ENCODE results near the gene NPW.
A peak's percentile ranks its signal among the peaks of the same experiment; 100 is the strongest.
"Not testable (repeated sequence)": the region's sequence is repeated elsewhere in the genome, so short reads cannot be mapped to it uniquely, and the experiment has no call there.

Gene NPW

DNA sequence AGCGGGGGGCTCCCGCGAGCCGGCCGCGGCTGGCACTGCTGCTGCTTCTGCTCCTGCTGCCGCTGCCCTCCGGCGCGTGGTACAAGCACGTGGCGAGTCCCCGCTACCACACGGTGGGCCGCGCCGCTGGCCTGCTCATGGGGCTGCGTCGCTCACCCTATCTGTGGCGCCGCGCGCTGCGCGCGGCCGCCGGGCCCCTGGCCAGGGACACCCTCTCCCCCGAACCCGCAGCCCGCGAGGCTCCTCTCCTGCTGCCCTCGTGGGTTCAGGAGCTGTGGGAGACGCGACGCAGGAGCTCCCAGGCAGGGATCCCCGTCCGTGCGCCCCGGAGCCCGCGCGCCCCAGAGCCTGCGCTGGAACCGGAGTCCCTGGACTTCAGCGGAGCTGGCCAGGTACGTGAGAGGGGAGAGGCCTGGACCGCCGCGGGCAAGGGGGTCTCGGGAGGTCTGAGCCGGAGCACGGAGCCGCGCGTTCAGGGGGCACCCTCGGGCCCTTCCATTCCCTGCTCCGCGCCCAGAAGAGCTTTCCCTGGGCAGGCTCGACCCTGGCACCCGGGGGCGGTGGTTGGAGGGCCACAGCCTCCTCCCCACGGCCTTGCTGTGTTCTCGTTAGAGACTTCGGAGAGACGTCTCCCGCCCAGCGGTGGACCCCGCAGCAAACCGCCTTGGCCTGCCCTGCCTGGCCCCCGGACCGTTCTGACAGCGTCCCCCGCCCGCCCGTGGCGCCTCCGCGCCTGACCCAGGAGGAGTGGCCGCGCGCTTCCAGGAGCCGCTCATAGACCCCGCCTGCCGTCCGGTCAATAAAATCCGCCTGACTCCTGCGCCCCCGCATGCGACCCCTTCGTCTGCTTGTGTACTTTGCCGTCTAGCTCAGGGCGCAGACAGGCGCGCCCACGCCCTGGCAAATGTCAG lies 591 bp downstream of the NPW start:
- no peak for DNase-seq (ENCODE audit: low read depth in 3 of 3)

DNA sequence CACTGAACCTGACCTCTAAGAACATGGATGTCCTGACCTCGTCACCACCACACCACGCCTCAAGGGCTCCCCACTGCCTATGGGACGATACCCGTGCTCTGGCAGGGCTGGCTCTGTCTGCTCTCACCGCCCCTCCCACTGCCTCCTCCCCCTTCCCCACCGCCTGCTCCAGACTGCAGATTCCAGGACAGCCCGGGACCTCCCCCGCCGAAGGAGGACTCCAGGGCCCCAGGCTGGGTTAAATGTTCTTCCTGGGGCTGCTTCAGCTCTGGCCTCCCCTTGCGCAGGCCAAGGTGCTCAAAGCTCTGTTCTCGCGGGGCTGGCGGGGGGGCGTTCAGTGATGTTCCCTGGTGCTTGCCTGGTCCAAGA lies 3.1 kb downstream of the NPW start:
- no peak for DNase-seq (ENCODE audit: low read depth in 3 of 3)

DNA sequence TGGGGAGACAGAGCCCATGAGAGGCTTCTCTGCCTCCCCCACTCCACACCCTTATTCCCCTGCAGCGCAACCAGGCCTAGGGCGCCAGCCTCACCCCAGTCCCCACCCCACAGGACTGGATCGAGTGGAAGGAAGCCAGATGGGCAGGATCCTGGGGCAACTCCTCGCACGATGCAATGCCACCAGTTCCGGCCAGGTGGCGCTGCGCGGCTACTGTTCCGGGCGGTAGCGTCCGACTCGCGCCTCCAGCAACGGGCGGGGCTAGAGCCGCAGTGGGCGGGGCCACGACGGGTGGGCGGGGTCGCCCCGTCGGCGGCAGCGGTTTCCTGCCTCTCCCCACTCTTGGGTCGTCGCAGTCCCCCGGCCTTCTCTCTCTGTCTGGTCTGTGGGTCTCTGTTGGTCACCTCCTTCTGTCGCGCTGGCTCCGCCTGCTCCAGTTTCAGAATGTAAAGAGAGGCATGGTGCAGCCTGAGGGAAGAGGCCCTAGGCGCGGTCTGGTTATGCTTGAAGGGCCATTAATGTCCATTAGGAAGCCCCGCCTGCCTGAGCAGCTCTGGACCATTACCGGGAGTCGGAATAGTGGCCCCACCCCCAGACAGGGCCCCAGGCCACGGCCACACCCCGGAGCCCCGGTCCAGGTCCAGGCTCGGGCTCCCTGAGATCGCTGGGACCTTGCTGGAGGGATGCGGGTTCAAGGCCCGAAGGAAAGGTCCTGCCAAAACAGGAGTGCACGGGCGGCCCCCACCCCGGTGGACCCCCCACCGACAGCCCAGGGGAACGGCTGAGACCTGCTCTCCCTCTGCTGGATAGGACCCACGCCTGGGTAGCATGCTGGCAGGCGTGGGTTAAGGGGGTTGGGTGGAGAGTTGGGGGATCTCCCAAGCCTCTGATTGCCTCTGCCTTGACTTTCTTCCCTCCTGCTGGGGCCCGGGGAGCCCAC lies 3.8 kb downstream of the NPW start:
- DNase-seq (ENCODE audit: low read depth in 3 of 3): peak; percentile 85 to 95 (median 92)

DNA sequence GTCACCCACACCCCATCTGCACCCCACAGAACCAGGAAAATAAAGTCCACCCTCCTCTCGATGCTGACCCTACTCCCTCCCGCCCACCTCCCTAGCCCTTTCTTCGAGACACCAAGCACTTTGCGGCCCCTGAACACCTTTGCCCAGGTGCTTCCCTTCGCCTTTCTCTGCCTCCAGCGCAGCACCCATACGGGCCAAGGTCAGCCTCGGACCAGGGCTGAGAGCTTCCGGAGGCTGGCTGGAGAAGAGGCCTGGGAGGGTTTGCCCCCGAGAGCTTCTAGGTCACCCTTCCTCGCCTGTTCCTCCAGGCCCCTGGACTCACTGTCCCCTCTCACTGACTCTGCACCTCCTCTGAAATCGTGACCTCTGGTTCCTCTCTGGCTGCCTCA lies 4.4 kb downstream of the NPW start:
- DNase-seq (ENCODE audit: low read depth in 3 of 3): no peak

DNA sequence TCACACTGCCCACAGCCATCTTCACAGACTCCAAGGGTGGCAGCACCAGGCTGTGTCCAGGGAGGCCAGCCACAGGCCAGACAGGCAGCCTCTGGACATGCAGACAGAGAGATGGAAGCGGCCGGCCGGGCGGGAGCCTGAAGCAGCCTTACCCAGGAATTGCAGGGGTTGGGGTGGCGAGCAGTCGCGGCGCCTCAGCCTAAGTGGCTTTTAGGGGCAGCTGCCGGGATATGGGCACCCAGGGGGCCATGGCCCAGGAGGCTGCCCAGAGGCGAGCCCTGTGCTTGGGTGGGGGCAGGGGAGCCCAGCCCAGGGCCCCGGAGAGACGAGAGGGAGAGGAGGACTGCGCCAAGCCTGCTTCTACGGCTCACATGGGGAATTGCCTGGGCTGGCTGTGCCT lies 5.7 kb downstream of the NPW start:
- DNase-seq (ENCODE audit: low read depth in 3 of 3): no peak

DNA sequence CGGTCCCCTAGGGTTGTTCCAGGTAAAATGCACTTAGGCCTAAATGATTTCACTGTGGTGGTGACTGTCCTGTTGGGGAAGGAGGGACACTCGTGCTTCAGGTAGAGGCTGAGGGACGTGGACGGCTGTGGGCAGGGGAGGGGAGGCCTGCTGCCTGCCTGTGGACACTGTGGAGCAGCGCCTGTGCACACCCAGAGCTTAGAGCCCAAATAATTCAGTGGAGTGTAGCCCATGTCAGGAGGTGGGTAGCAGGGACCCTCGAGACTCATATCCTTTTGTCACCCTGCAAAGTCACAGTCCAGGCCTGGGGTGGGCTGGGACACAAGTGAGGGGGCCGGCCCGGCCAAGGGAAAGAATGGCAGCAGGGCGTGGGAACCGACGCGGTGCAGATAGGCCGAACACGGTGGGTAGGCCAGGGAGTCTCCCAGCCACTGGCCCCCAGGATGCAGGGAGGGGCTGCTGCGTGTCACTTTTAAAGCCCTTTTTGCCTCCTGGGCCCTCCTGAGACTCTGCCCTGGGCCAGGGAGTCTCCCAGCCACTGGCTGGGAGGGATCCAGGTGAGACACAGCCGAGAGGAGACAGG lies 6.4 kb downstream of the NPW start:
- no peak for DNase-seq (ENCODE audit: low read depth in 3 of 3)

DNA sequence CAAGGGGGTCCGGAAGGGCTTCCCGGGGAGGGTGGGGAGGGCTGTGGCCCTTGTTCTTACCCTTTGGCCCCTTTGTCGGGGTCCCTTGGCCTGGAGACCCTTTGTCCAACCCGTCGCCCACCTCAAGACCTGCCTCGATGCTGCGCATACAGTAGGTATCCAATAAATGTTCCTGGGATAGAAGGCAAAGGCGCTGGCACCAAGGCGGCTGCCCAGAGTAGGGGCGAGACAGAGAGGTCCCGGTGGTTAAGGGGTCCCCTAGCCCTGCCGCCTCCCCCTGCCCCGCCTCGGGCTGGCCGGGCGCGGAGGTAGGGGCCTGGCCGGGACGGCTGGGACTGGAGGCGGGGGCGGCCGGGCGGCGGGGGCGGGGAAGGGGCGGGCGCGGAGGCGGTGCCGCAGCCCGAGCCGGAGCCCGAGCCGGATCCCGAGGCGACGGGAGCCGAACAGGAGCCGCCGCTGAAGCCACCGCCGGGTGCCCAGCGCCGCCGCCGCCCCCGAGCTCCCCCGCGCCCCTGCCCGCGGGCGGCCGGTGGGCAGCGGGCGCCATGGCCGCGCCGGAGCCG lies 7.0 kb downstream of the NPW start, which contains the start of gene NHERF2:
Gene NHERF2 (plus strand): TSS at position 442 of the 563 bp plus-strand sequence. CDS start 104 bp downstream, at position 546.
- DNase-seq (ENCODE audit: low read depth in 3 of 3): no peak

DNA sequence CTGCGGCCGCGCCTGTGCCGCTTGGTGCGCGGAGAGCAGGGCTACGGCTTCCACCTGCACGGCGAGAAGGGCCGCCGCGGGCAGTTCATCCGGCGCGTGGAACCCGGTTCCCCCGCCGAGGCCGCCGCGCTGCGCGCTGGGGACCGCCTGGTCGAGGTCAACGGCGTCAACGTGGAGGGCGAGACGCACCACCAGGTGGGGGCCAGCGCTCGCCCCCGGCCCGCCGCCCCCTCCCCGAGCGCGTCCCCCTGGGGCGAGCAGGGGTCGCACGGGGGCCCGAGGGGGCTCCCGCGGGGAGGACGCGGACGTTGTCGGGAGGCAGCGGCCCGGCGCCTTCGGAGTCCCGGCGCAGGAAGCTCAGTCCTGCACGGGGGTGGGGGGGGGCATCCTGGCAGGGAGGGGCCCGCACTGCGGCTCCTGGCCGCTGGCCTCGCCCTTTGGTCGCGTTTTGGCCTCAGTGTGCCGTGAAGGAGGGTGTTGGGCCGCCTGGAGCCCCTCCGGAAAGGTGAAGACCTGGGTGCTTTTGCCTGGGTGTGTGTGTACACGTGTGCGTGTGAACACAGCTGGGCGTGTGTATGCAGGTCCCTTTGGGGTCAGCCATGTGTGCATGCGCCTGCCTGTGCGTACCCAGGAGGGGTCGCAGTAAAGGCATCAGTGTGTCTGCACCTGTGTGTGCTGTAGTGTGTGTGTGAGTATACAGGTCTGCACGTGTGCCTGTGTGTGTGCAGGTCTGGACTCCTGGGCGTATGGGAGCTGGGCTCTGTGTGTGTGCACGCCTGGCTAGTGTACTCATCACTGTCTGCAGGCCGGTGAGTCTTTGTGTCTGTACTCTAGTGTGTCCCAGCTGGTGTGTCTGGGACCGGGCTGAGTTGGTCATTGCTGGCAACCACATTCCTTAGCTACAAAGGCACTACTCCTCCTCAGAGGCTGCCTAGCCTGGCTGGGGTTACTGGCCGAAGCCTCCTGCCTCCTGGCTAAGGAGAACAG lies 7.7 kb downstream of the NPW start:
- no peak for DNase-seq (ENCODE audit: low read depth in 3 of 3)

DNA sequence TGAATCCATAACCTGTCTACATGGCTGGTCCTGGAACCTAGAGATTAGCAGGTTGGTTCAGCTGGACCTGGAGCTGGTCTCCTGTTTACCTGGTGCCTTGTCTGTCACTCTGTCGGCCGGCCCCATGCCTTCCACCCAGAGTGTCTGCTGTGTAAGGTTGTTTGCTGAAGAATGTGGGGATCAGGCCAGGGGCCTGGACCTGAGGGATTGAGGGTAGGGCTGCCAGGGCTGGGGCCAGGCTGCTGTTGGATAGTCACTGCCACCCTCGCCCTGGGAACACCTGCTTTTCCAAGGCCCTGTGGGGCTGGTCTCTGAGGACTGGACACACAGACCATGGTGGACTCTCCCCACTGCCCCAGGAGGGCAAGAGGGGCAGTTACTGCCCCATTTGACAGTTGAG lies 8.6 kb downstream of the NPW start:
- DNase-seq (ENCODE audit: low read depth in 3 of 3): no peak

DNA sequence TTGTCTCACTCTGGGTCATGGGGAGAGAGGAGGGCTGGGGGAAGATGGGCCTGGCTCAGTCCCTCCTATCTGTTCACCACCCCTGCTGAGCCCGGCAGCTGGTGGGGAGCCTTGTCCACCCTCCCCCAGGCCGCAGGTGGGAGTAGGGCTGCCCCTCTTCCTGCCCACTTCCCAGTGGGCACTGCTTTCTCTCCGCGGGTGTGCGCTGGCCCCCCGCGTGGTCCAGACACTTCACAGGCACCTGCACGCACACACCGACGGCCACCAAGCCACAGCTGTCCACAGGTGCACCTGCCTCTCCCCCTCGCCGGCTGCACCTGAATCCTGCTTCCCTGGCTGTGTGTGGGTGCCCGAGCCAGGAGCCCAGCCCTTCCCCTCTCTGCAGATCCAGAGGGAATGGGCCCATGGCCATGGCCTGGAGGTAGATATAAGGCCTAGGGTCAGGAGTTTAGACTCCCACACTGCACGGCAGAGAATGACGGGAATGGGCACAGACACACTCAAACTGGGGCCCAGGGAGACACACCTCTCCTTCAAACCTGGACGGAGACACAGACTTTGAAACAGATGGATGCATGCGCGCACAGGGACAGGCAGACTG lies 9.1 kb downstream of the NPW start:
- no peak for DNase-seq (ENCODE audit: low read depth in 3 of 3)

DNA sequence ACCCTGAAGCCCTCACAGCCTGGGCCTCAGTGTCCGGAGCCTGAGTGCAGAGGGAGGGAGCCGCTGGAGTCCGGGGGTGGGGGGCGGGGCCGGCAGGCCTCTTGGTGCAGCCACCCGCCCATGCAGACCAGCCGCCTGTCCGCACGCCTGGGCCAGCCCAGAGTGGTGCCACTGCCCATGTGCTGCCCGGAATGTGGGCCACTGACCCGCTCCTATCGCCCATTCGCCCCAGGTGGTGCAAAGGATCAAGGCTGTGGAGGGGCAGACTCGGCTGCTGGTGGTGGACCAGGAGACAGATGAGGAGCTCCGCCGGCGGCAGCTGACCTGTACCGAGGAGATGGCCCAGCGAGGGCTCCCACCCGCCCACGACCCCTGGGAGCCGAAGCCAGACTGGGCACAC lies 9.8 kb downstream of the NPW start:
- no peak for DNase-seq (ENCODE audit: low read depth in 3 of 3)

DNA sequence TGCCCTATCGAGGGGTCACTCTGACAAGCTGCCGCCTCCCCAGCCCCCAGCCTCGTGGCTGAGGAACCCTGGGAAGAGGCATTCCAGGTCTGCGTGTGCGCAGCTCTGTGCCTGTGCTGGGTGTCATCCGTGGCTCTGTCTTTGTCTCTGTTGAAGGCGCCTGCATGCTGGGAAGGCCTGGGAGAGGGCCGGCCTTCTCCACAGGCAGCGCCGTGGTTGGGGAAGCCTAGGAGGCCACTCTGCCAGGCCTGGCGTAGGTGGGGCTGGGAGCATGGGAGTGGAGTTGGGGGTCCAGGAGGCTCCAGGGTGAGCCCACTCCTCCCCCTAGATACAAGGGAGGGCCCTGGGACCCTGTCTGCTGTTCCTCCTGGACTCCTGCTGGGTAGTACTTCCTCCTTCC lies 10.5 kb downstream of the NPW start:
- no peak for DNase-seq (ENCODE audit: low read depth in 3 of 3)

DNA sequence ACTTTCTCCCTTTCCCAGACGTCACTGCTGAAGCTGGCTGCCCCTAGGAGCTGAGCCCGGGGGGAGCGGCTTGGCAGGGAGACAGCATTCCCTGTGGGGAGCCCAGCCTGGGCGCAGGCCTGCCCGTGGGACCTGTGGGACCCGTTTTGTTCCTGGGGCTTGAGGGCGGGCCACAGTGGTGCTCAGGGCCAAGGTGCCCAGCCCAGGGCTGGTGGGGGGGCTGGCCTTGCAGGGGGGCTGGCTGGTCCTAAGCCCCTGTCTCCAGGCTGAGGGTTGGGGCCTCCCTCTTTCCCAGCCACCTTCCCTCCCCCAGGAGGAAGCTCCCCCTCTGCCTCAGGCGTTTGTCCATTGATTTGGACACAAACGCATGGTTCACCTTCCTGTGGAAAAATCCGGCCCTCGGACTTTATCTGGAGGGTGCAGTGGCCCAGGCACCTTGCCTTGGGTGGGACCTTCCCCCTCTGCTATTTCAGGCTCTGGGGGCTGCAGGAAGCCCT lies 11.5 kb downstream of the NPW start:
- no peak for DNase-seq (ENCODE audit: low read depth in 3 of 3)

DNA sequence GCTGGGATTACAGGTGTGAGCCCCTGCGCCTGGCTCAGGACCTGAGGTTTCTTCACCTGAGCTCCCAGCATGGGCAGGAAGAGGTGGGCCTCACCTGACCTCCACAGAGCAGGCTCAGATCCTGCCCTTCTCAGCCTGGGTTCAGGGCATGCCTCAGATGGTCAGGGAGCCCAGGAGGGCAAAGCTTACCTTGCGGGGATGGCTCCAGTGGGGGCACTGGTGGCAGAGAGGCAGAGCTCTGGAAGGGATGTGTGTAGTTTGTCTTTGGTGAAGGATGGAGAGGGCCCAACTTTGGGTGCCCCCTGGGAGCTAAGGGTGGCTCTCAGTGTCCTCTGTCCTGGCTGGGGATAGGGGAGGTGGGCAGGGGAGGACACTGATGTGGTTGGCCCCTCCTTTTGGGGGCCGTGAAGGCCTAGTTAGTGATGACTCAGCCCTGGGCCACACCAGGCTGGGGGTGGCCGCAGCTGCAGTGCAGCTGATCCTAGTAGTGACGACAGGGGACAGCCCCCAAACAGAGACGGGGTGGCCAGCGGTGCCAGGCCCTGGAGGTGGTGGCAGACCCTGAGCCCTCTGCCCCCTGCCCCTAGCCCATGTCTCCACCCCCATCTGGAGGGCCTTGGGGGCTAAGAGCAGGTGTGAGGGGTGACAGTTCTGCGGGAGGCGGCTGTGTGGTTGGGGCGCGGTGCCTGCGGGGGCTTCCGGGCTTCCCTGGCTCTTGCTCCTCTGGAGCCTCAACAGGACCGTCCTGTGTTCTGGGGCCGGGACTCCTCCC lies 12.9 kb downstream of the NPW start:
- no peak for DNase-seq (ENCODE audit: low read depth in 3 of 3)

DNA sequence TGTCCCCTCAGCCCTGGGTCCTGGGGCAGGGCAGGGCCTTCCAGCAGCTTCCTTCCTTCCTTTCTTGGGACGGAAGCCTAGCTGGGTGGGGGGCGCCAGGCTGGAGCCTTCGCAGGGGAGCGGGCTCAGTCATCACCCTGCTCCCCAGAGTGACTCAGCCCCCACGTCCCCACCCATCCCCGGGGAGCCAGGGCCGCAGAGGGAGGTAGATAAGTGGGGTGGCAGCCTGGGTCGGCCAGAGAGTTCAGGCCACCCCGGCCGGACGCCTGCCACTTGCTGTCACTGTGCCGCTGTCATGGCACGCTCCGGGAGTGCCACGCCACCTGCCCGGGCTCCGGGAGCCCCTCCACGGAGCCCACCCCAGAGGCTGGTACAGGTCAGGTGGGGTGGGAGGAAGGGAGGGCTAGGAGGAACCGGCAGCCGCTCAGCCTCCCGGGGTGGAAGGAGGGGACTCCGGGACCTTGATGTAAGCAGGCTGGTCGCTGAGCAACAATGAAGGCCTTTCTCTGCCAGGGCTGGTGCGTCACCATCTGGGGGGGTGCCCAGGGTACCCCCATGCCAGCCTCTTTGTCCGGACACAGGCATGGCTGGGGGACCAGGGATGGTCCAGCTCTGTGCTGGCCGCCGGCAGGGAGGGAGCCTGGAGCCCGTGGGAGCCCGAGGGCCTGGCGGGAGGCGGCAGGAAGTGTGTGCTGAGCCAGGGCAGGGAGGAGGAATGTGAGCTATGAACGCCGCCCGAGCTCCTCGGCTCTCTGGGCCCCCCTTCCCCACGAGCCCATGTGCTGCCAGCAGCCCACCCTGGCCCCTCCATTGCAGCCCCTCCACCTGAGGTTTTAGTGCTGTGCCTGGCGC lies 13.7 kb downstream of the NPW start:
- no peak for DNase-seq (ENCODE audit: low read depth in 3 of 3)

DNA sequence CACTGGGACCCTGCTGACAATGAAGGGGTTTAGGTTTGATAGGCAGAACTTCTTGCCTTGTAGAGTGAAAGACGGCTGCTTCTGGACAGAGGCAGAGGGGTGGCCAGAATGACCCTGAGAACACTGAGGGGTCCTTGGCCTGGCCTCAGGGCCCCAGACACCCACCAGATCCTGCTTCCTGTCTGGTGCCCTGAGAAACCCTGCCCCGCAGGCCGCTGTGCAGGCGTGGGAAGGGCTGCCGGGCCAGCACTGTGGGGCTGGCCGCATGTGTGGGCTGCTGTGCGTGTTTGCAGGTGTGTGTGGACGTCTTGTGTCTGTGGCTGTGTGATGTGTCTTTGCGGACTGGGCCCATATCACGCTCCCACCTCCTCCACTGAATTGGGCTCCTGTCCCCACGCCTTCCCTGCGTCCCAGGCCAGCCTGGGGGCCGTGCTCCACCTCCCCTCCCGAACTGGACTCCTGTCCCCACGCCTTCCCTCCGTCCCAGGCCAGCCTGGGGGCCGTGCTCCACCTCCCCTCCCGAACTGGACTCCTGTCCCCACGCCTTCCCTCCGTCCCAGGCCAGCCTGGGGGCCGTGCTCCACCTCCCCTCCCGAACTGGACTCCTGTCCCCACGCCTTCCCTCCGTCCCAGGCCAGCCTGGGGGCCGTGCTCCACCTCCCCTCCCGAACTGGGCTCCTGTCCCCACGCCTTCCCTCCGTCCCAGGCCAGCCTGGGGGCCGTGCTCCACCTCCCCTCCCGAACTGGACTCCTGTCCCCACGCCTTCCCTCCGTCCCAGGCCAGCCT lies 14.5 kb downstream of the NPW start:
- not testable (repeated sequence) for DNase-seq (ENCODE audit: low read depth in 3 of 3)

DNA sequence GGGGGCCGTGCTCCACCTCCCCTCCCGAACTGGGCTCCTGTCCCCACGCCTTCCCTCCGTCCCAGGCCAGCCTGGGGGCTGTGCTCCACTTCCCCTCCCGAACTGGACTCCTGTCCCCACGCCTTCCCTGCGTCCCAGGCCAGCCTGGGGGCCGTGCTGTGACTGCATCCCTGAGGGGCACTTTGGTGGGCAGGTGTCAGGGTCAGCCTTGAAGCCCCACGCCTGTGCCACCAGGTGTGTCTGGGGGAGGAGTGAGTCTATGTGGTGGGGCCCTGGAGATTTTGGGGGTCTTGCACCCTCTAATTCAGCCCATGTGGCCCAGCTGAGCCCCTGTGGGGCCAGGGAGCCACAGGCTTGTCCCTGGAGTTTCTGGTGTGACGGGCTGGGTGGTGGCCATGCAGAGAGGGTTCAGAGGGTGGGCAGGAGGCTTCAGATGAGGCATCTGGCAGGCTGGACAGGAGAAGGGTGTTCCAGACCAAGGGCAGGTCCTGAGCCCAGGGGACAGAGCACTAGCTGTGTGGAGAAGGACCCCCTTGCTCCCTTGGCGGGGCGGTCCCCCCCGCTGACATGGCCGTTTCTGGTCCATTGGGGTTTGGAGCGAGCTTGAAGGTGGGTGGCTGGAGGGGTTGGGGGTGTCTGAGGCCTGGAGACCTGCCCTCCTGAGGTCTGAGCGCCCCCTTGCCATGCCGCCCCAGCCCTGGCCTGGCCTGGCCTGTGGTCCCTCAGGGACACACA lies 15.3 kb downstream of the NPW start:
- no peak for DNase-seq (ENCODE audit: low read depth in 3 of 3)

Measured in stimulated activated CD4-positive, alpha-beta T cell treated with anti-CD3 and anti-CD28 coated beads, TNF-alpha, amount 100 ng/mL, for 48 hours (primary cell).